ENCODE measurements around the gene RASSF7. TPM values are rescaled to one million over a fixed set of nuclear protein-coding genes. Genes with fewer than 3 reads are reported as not detected.

The RASSF7 gene
- total RNA-seq, 1 donor from 2014 or later, result 38.2 TPM

DNA sequence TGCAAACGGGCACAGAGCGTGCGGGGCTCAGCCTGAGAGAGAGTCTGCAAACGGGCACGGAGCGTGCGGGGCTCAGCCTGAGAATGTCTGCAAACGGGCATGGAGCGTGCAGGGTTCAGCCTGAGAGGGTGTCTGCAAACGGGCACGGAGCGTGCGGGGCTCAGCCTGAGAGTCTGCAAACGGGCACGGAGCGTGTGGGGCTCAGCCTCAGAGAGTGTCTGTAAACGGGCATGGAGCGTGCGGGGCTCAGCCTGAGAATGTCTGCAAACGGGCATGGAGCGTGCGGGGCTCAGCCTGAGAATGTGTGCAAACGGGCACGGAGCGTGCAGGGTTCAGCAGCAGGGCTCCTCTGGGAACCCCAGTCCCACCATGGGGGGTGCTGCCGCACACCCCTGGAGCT, 29.0 kb downstream of the RASSF7 start:
- H3K4me1 Mint-ChIP-seq (ENCODE audit: low read depth), result no peaks in the 10 kb centered on the region
- no peaks in the 10 kb centered on the region for H3K9me3 Mint-ChIP-seq (ENCODE audit: low read depth)
- peaks cover 24% of the 10 kb centered on the region for H3K36me3 Mint-ChIP-seq (ENCODE audit: insufficient read depth)
- H3K27ac Mint-ChIP-seq, result no peak overlapping the region
- no peaks in the 10 kb centered on the region for H3K27me3 Mint-ChIP-seq
- TF ChIP-seq, protein P1, sequence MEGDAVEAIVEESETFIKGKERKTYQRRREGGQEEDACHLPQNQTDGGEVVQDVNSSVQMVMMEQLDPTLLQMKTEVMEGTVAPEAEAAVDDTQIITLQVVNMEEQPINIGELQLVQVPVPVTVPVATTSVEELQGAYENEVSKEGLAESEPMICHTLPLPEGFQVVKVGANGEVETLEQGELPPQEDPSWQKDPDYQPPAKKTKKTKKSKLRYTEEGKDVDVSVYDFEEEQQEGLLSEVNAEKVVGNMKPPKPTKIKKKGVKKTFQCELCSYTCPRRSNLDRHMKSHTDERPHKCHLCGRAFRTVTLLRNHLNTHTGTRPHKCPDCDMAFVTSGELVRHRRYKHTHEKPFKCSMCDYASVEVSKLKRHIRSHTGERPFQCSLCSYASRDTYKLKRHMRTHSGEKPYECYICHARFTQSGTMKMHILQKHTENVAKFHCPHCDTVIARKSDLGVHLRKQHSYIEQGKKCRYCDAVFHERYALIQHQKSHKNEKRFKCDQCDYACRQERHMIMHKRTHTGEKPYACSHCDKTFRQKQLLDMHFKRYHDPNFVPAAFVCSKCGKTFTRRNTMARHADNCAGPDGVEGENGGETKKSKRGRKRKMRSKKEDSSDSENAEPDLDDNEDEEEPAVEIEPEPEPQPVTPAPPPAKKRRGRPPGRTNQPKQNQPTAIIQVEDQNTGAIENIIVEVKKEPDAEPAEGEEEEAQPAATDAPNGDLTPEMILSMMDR (IDR thresholded peaks at IDR 0.05; ENCODE audit: unreplicated experiment), result no peak
- DNase-seq (ENCODE audit: low spot score, unreplicated experiment), result no peak
- H3K4me3 Mint-ChIP-seq (ENCODE audit: low read depth), result no peak overlapping the region

DNA sequence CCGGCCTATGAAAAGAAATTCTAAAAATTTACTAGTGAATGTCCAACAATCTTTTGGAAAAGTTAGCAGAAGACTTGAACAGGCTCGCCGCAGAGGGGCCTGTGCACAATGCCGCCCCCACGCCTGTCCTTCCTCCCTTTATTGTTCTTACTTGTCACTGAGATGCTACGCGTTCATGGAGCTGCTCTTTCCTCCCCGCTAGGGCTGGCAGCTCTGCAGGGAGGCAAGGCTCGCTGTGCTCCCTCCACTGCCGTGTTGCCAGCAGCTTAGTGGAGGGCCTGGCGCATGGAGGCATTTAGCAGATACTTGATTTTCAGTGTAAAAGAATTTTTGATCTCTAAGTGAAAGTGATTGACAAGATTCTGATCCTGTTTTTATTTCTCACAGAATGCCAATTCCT, 30.2 kb downstream of the RASSF7 start:
- H3K36me3 Mint-ChIP-seq (ENCODE audit: insufficient read depth), result peaks cover 25% of the 10 kb centered on the region
- TF ChIP-seq, protein P1 (IDR thresholded peaks at IDR 0.05; ENCODE audit: unreplicated experiment), result no peak

DNA sequence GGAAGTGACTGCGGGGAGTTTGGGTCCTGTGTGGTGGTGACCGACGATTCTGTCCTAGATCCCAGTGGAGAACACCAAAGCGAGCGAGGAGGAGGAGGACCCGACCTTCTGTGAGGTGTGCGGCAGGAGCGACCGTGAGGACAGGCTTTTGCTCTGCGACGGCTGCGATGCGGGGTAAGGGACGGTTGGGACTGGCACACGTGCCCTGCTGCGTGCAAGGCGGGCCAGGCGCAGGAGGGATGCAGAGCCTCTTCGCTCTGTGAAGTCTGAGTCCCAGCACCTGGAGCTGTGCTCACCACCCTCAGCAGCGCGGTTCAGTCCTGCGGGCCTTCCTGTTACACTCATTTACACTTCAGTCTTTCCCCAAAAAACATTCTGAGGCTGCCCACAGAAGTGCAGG, 31.7 kb downstream of the RASSF7 start:
- peak overlapping the region; percentile 31 for H3K27ac Mint-ChIP-seq
- H3K27me3 Mint-ChIP-seq, result no peaks in the 10 kb centered on the region
- no peak overlapping the region for H3K4me3 Mint-ChIP-seq (ENCODE audit: low read depth)
- TF ChIP-seq, protein P1 (IDR thresholded peaks at IDR 0.05; ENCODE audit: unreplicated experiment), result no peak
- no peaks in the 10 kb centered on the region for H3K9me3 Mint-ChIP-seq (ENCODE audit: low read depth)
- H3K4me1 Mint-ChIP-seq (ENCODE audit: low read depth), result no peaks in the 10 kb centered on the region
- no peak for DNase-seq (ENCODE audit: low spot score, unreplicated experiment)
- peaks cover 24% of the 10 kb centered on the region for H3K36me3 Mint-ChIP-seq (ENCODE audit: insufficient read depth)

More for the DNA sequence above, 30.2 kb downstream of the RASSF7 start:
- H3K27ac Mint-ChIP-seq, result no peak overlapping the region
- no peaks in the 10 kb centered on the region for H3K4me1 Mint-ChIP-seq (ENCODE audit: low read depth)
- no peaks in the 10 kb centered on the region for H3K27me3 Mint-ChIP-seq
- H3K4me3 Mint-ChIP-seq (ENCODE audit: low read depth), result no peak overlapping the region
- no peaks in the 10 kb centered on the region for H3K9me3 Mint-ChIP-seq (ENCODE audit: low read depth)
- no peak for DNase-seq (ENCODE audit: low spot score, unreplicated experiment)

DNA sequence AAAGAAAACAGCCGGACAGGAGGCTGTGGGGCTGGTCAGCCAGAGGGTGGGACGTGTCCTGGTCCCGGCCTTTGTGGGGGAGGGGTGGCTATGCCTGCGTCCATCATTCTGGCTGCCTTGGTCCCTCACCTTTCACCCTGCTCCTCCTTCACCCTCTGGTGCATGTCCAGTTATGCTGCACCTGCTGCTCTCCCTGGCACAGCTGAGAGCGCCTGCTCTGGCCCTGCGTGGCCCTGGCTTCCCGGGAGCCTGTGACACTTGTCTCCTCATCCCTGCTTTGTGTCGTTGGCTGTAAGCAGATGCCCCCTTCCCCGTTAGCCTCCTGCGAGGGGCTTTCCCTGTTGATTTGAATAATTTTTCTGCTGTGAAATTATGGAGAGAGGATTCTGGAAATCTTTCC, 32.1 kb downstream of the RASSF7 start:
- TF ChIP-seq, protein P1 (IDR thresholded peaks at IDR 0.05; ENCODE audit: unreplicated experiment), result no peak
- no peak for DNase-seq (ENCODE audit: low spot score, unreplicated experiment)
- H3K27me3 Mint-ChIP-seq, result no peaks in the 10 kb centered on the region
- no peaks in the 10 kb centered on the region for H3K4me1 Mint-ChIP-seq (ENCODE audit: low read depth)
- H3K4me3 Mint-ChIP-seq (ENCODE audit: low read depth), result no peak overlapping the region
- no peaks in the 10 kb centered on the region for H3K9me3 Mint-ChIP-seq (ENCODE audit: low read depth)
- peaks cover 24% of the 10 kb centered on the region for H3K36me3 Mint-ChIP-seq (ENCODE audit: insufficient read depth)
- no peak overlapping the region for H3K27ac Mint-ChIP-seq

DNA sequence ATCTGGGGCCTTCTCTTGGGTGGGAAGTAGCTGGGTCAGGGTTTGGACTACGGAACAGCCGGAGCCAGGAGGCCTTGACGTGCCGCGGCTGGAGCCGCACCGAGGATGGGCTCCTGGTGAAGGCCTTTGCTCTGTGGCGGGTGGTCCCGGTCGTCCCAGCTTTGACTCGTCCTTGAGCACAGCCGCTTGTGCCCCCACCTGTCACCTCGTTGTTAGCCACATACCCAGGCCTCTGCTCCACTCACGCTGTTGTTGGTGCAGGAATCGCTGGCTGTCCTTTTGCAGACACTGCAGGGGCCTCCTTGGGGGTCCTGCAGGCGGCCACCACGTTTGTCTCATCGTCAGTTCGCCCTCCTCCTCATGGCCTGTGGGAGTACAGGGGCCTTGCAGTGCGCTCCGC, 32.6 kb downstream of the RASSF7 start:
- Mint-ChIP-seq H3K27me3 (no peaks in the 10 kb centered on the region), H3K4me3 (ENCODE audit: low read depth) (no peak overlapping the region), H3K36me3 (ENCODE audit: insufficient read depth) (peaks cover 21% of the 10 kb centered on the region), H3K9me3 (ENCODE audit: low read depth) (no peaks in the 10 kb centered on the region), H3K4me1 (ENCODE audit: low read depth) (no peaks in the 10 kb centered on the region), H3K27ac (no peak overlapping the region)
- DNase-seq (ENCODE audit: low spot score, unreplicated experiment), result no peak
- TF ChIP-seq, protein P1 (IDR thresholded peaks at IDR 0.05; ENCODE audit: unreplicated experiment), result no peak
